ENCODE measurements around the gene IGF2R. TPM values are rescaled to one million over a fixed set of nuclear protein-coding genes. Genes with fewer than 3 reads are reported as not detected.

The IGF2R gene
- total RNA-seq, 1 experiment from 2014 or later, result 92.2 TPM

- TF ChIP-seq CTCF (IDR thresholded peaks at IDR 0.05; ENCODE audit: insufficient read depth in 1 of 2, low read depth in 1 of 2, low read length in 1 of 2, severe bottlenecking in 1 of 2, unreplicated experiment in 1 of 2), result no peak
- no peaks in the 10 kb centered on the region for H3K27me3 Mint-ChIP-seq (ENCODE audit: insufficient read depth, unreplicated experiment)
- CTCF ChIA-PET, result no interaction called here
- no peaks in the 10 kb centered on the region for H3K9me3 Mint-ChIP-seq (ENCODE audit: unreplicated experiment)
- H3K4me1 Mint-ChIP-seq (ENCODE audit: low read depth, unreplicated experiment), result peaks cover 4% of the 10 kb centered on the region
- Histone ChIP-seq H3K4me1 (peaks cover 4% of the 10 kb centered on the region; the same call in 1 of the 2 replicates), H3K36me3 (ENCODE audit: control insufficient read depth, insufficient read depth, low read length) (peaks cover 3% of the 10 kb centered on the region; the same call in 1 of the 2 replicates), H3K9me3 (no peaks in the 10 kb centered on the region), H3K4me3 (ENCODE audit: low read depth, low read length) (no peak overlapping the region), H3K27me3 (replicated peaks; ENCODE audit: control insufficient read depth, insufficient read depth, low read length) (no peaks in the 10 kb centered on the region)
- DNase-seq, result no peak
- no TSS peak for BruUV-seq (replicated peaks)
- POLR2A ChIA-PET, result no interaction called here
- peaks cover 68% of the 10 kb centered on the region for H3K36me3 Mint-ChIP-seq (ENCODE audit: insufficient read depth, unreplicated experiment)
- H3K27ac Mint-ChIP-seq (ENCODE audit: unreplicated experiment), result no peak overlapping the region
- H3K4me3 Mint-ChIP-seq (ENCODE audit: unreplicated experiment), result no peak overlapping the region
- intact Hi-C loops (cut with micrococcal nuclease; ENCODE audit: unreplicated experiment), result no loop called here
Observed at GRCh38 chr6:160039441-160039840, 70.6 kb downstream of the IGF2R start.

- H3K4me1 Mint-ChIP-seq (ENCODE audit: low read depth, unreplicated experiment), result peaks cover 6% of the 10 kb centered on the region
- peaks cover 4% of the 10 kb centered on the region; the same call in 1 of the 2 replicates for H3K4me1 ChIP-seq
- ChIA-PET POLR2A (no interaction called here), CTCF (no interaction called here)
- no peak for DNase-seq
- H3K9me3 ChIP-seq, result no peaks in the 10 kb centered on the region
- no peak overlapping the region for H3K4me3 Mint-ChIP-seq (ENCODE audit: unreplicated experiment)
- no peaks in the 10 kb centered on the region for H3K27me3 ChIP-seq (replicated peaks; ENCODE audit: control insufficient read depth, insufficient read depth, low read length)
- no peak overlapping the region for H3K27ac Mint-ChIP-seq (ENCODE audit: unreplicated experiment)
- TF ChIP-seq CTCF (IDR thresholded peaks at IDR 0.05; ENCODE audit: insufficient read depth in 1 of 2, low read depth in 1 of 2, low read length in 1 of 2, severe bottlenecking in 1 of 2, unreplicated experiment in 1 of 2), result no peak
- peaks cover 68% of the 10 kb centered on the region for H3K36me3 Mint-ChIP-seq (ENCODE audit: insufficient read depth, unreplicated experiment)
- no TSS peak for BruUV-seq (replicated peaks)
- intact Hi-C loops (cut with micrococcal nuclease; ENCODE audit: unreplicated experiment), result loop anchor here (5.0 kb wide), 1 partner anchor 178 kb away; no protein-coding TSS in a partner anchor
- H3K27me3 Mint-ChIP-seq (ENCODE audit: insufficient read depth, unreplicated experiment), result no peaks in the 10 kb centered on the region
- peaks cover 3% of the 10 kb centered on the region; the same call in 1 of the 2 replicates for H3K36me3 ChIP-seq (ENCODE audit: control insufficient read depth, insufficient read depth, low read length)
- no peak overlapping the region for H3K4me3 ChIP-seq (ENCODE audit: low read depth, low read length)
- no peaks in the 10 kb centered on the region for H3K9me3 Mint-ChIP-seq (ENCODE audit: unreplicated experiment)
Observed at GRCh38 chr6:160040055-160040454, 71.2 kb downstream of the IGF2R start.

DNA sequence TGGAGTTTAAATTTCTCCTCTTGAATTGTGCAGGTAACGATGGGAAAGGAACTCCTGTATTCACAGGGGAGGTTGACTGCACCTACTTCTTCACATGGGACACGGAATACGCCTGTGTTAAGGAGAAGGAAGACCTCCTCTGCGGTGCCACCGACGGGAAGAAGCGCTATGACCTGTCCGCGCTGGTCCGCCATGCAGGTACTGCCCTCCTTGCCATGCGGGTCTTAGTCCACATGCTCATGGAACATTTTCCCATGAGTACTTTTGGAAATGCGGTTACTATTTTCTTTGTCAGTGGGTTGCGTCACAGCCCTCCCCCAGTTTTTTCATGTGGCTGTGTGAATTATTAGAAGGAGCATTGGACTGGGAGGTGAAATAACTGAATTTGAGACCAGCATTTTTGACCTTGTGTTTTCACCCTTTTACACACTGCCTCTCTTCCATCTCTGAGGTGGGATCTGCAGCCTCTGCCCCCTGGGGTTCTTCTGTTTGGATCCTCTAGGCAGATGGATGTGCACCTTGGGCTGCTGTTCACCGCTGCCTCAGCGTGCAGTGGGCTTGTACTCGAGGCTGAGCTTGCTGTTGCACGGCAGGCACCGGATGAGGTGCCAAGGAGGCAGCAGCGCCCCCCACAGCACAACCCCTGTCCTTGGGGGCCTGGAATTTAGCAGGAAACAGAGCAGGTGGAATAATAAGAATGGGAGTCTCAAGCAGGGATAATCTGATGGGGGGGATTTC, 71.8 kb downstream of the IGF2R start:
- H3K4me3 ChIP-seq (ENCODE audit: low read depth, low read length), result no peak overlapping the region
- no peaks in the 10 kb centered on the region for H3K27me3 ChIP-seq (replicated peaks; ENCODE audit: control insufficient read depth, insufficient read depth, low read length)
- H3K36me3 ChIP-seq (ENCODE audit: control insufficient read depth, insufficient read depth, low read length), result peaks cover 3% of the 10 kb centered on the region; the same call in 1 of the 2 replicates
- no peak overlapping the region for H3K27ac Mint-ChIP-seq (ENCODE audit: unreplicated experiment)
- H3K4me1 ChIP-seq, result peaks cover 4% of the 10 kb centered on the region; the same call in 1 of the 2 replicates
- no peak overlapping the region for H3K4me3 Mint-ChIP-seq (ENCODE audit: unreplicated experiment)
- ChIA-PET POLR2A (no interaction called here), CTCF (no interaction called here)
- H3K9me3 Mint-ChIP-seq (ENCODE audit: unreplicated experiment), result no peaks in the 10 kb centered on the region
- no peak for DNase-seq
- intact Hi-C loops (cut with micrococcal nuclease; ENCODE audit: unreplicated experiment), result loop anchor here (5.0 kb wide), 1 partner anchor 178 kb away; no protein-coding TSS in a partner anchor
- H3K9me3 ChIP-seq, result no peaks in the 10 kb centered on the region
- H3K4me1 Mint-ChIP-seq (ENCODE audit: low read depth, unreplicated experiment), result peaks cover 6% of the 10 kb centered on the region
- no TSS peak for BruUV-seq (replicated peaks)
- no peaks in the 10 kb centered on the region for H3K27me3 Mint-ChIP-seq (ENCODE audit: insufficient read depth, unreplicated experiment)
- H3K36me3 Mint-ChIP-seq (ENCODE audit: insufficient read depth, unreplicated experiment), result peaks cover 70% of the 10 kb centered on the region
- no peak for TF ChIP-seq CTCF (IDR thresholded peaks at IDR 0.05; ENCODE audit: insufficient read depth in 1 of 2, low read depth in 1 of 2, low read length in 1 of 2, severe bottlenecking in 1 of 2, unreplicated experiment in 1 of 2)
